Stomach (tissue), 9 donors: ENCODE measurements around the gene TEDC2. TPM values are rescaled to one million over a fixed set of nuclear protein-coding genes. Genes with fewer than 3 reads are reported as not detected.
"Not testable (repeated sequence)": the region's sequence is repeated elsewhere in the genome, so short reads cannot be mapped to it uniquely, and the experiment has no call there.

Experiments used
- DNase-seq, 2 donors: peaks; one replicate each; pipeline versions ENCODE4 v3.0.0 to v3.0.0-alpha.2; 2013 to 2019
- H3K27ac ChIP-seq, 5 donors: fragments of 200-600 bp in 4 of 5; sonication (generic) in 4 of 5; one replicate each; pipeline ENCODE4 v1.5.1; 2013 to 2019; ENCODE audit warnings: mild to moderate bottlenecking in 1 of 5, moderate library complexity in 1 of 5
- H3K27me3 ChIP-seq, 3 donors: fragments of 200-600 bp; sonication (generic); one replicate each; pipeline ENCODE4 v1.5.1; 2017 to 2019; ENCODE audit warnings: mixed run types in 1 of 3
- H3K36me3 ChIP-seq, 4 donors: fragments of 200-600 bp; sonication (generic); 1 replicate in 3 of 4; 2 replicates in 1 of 4; pipeline ENCODE4 v1.5.1; 2016 to 2019
- H3K4me1 ChIP-seq, 4 donors: fragments of 200-600 bp; sonication (generic); one replicate each; pipeline ENCODE4 v1.5.1; 2016 to 2019
- H3K4me3 ChIP-seq, 4 donors: fragments of 200-600 bp; sonication (generic) in 3 of 4; one replicate each; pipeline ENCODE4 v1.5.1; 2016 to 2019; ENCODE audit warnings: mild to moderate bottlenecking in 1 of 4
- H3K9me3 ChIP-seq, 4 donors: fragments of 200-600 bp; sonication (generic); one replicate each; pipeline ENCODE4 v1.5.1; 2016 to 2019
- EP300 ChIP-seq: sonication (generic); formaldehyde crosslinking; IDR thresholded peaks from one replicate; pipeline ENCODE4 v1.6.1; 2017; ENCODE audit warnings: antibody characterized with exemption
- POLR2A ChIP-seq, 4 donors: fragments of 450-650 bp; IDR thresholded peaks; one replicate each; pipeline ENCODE4 v1.6.1; 2016; ENCODE audit warnings: antibody characterized with exemption in 4 of 4, control low read depth in 2 of 4, mild to moderate bottlenecking in 1 of 4, moderate library complexity in 1 of 4
- POLR2AphosphoS5 ChIP-seq, 3 donors: sonication (generic); formaldehyde crosslinking; IDR thresholded peaks; one replicate each; pipeline ENCODE4 v1.6.1; 2016; ENCODE audit warnings: antibody characterized with exemption in 3 of 3
- WGBS, 5 donors: extraction: QIAGEN DNeasy Blood & Tissue Kit in 3 of 5; methylation state at CpG; one replicate each; pipeline versions ENCODE4 v1.1.5 to v1.1.7; 2013 to 2018; 5-methylcytosine and 5-hydroxymethylcytosine counted together
- intact Hi-C: fragments of 100-400 bp; cut with DNase I; formaldehyde crosslinking; loops from one replicate; pipeline ENCODE4 v1.15.1; 2023; ENCODE audit warnings: low total_unique reads
- polyA plus RNA-seq, 3 donors: library from polyadenylated mRNA; stranded (reverse); fragments of 200-250 nt; gene quantifications; one replicate each; pipeline ENCODE4 v1.2.3, GENCODE V29; 2013
- total RNA-seq, 5 donors: library from RNA; depleted of rRNA; stranded (reverse); fragments of >200 nt; gene quantifications; one replicate each; pipeline versions ENCODE4 v1.1.0 to v1.2.3, GENCODE V29; 2014 to 2016
- TF ChIP-seq, protein P1 (sequence below), 7 experiments: fragments of 450-650 bp in 4 of 7; fragments of 200-600 bp in 3 of 7; sonication (generic) in 3 of 7; IDR thresholded peaks; one replicate each; pipeline ENCODE4 v1.5.1; 2016 to 2019; ENCODE audit warnings: antibody characterized with exemption in 7 of 7, control low read depth in 2 of 7, mild to moderate bottlenecking in 1 of 7
- donor health status: healthy with polysubstance abuse.
- donor health status: Bipolar disorder and iron deficiency.
- donor health status: healthy.

Gene TEDC2
- total and polyA plus RNA-seq, 8 donors = 1.3 to 3.8 (median 2.7) TPM; not detected in 3

DNA sequence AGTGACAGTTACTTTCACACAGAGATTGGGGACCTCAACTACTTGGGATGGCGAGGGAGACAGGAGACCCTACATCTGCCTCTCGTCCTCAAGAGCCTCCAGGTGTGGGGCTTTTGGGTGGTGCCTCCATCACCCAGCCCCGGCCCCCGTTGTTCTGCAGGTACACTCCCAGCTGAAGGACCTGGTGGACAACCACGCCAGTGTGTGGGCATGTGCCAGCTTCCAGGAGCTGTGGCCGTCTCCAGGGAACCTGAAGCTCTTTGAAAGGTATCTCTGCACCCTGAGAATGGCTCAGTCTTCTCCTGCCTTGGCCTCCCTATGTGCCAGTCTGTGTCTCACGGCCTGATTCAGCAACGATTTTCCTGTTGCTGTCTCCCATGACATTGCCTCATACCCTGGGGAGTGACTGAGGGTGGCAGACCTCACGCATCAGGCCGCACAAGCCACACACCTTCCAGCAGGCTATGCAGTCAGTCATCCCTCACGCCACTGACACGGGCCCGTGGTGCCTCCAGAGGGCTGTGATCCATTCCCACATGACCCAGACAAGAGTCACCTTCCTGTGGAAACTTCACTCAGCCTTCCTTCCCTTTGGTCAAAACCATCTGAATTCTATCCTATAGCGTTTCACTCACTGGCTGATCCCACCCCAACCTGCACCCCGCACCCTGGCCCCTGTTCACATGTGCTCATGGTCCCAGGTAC, 27.0 kb upstream of the TEDC2 start:
- H3K4me3 ChIP-seq = no peak overlapping the region
- H3K36me3 ChIP-seq = peaks cover 4 to 39% (median 32%) of the 10 kb centered on the region in 4 donors
- H3K9me3 ChIP-seq = no peaks in the 10 kb centered on the region
- H3K27ac ChIP-seq = no peak overlapping the region
- intact Hi-C loops = no loop called here
- WGBS, 5 donors = 95 to 97% (median 96%) methylated on average over 13 to 15 of the region's 15 CpGs
- H3K4me1 ChIP-seq = peaks cover 12 to 27% (median 19%) of the 10 kb centered on the region in 4 donors
- TF ChIP-seq EP300 (no peak), POLR2A (IDR thresholded peaks at IDR 0.05) (no peak), POLR2AphosphoS5 (IDR thresholded peaks at IDR 0.05) (no peak)
- TF ChIP-seq, protein P1, sequence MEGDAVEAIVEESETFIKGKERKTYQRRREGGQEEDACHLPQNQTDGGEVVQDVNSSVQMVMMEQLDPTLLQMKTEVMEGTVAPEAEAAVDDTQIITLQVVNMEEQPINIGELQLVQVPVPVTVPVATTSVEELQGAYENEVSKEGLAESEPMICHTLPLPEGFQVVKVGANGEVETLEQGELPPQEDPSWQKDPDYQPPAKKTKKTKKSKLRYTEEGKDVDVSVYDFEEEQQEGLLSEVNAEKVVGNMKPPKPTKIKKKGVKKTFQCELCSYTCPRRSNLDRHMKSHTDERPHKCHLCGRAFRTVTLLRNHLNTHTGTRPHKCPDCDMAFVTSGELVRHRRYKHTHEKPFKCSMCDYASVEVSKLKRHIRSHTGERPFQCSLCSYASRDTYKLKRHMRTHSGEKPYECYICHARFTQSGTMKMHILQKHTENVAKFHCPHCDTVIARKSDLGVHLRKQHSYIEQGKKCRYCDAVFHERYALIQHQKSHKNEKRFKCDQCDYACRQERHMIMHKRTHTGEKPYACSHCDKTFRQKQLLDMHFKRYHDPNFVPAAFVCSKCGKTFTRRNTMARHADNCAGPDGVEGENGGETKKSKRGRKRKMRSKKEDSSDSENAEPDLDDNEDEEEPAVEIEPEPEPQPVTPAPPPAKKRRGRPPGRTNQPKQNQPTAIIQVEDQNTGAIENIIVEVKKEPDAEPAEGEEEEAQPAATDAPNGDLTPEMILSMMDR (IDR thresholded peaks at IDR 0.05) = no peak
- no peak for DNase-seq
- H3K27me3 ChIP-seq = no peaks in the 10 kb centered on the region

DNA sequence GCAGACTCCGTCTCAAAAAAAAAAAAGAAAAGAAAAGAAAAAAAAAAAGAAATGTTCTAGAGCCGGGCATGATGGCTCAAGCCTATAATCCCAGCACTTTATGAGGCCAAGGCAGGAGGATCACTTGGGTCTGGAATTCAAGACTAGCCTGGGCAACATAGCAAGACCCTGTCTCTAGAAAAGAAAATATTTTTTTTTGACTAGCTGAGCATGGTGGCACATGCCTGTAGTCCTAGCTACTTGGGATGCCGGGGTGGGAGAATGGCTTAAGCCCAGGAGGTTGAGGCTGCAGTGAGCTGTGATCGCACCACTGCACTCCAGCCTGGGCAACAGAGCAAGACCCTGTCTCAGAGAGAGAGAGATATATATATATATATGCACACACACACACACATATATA, 24.7 kb upstream of the TEDC2 start:
- intact Hi-C loops, H3K4me3 ChIP-seq, H3K27ac ChIP-seq, H3K27me3 ChIP-seq, H3K9me3 ChIP-seq, DNase-seq: not testable (repeated sequence)
- Histone ChIP-seq H3K4me1 (peaks cover 5 to 11% (median 5%) of the 10 kb centered on the region in 4 donors), H3K36me3 (peaks cover 4 to 60% (median 43%) of the 10 kb centered on the region in 4 donors)
- 94 to 100% (median 97%) methylated on average over 3 to 4 of the region's 4 CpGs for WGBS, 5 donors

DNA sequence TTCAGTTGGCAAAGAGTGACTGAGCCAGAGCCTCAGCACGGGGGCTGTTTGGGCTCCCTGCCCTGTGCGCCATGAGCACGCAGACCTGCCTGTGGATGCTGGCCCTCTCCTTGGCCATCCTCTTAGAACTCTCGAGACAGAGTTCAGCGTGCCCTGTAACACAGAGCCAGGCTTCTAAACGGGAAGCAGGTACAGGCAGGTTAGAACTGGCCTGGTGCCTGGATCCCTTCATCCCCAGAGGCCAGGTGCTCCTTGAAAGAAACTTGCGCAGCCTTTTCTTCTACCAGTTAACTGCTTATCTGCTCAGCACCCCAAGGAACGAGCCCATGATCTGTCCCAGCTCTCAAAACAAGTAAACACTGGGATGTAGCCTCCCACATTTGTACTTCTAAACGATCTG, 23.8 kb upstream of the TEDC2 start:
- Histone ChIP-seq H3K4me3 (no peak overlapping the region), H3K36me3 (peaks cover 4 to 65% (median 43%) of the 10 kb centered on the region in 4 donors), H3K4me1 (peaks cover 0 to 2% (median 0%) of the 10 kb centered on the region in 4 donors), H3K9me3 (no peaks in the 10 kb centered on the region), H3K27me3 (no peaks in the 10 kb centered on the region), H3K27ac (no peak overlapping the region)
- no peak for DNase-seq
- 85 to 96% (median 94%) methylated on average over 9 of the region's 9 CpGs for WGBS, 5 donors
- no peak for TF ChIP-seq POLR2A (IDR thresholded peaks at IDR 0.05)
- TF ChIP-seq, protein P1 (IDR thresholded peaks at IDR 0.05) = no peak
- intact Hi-C loops = no loop called here

- H3K9me3 ChIP-seq = no peaks in the 10 kb centered on the region
- H3K4me1 ChIP-seq = no peaks in the 10 kb centered on the region
- no peaks in the 10 kb centered on the region for H3K27me3 ChIP-seq
- H3K4me3 ChIP-seq = no peak overlapping the region
- H3K36me3 ChIP-seq = peaks cover 2 to 61% (median 43%) of the 10 kb centered on the region in 4 donors
- DNase-seq = no peak
- H3K27ac ChIP-seq = no peak overlapping the region
- no peak for TF ChIP-seq EP300
- no peak for TF ChIP-seq POLR2A (IDR thresholded peaks at IDR 0.05)
- TF ChIP-seq, protein P1 (IDR thresholded peaks at IDR 0.05) = no peak
- no peak for TF ChIP-seq POLR2AphosphoS5 (IDR thresholded peaks at IDR 0.05)
- WGBS, 5 donors = 95 to 97% (median 97%) methylated on average over 22 to 24 of the region's 24 CpGs
- intact Hi-C loops = no loop called here
Observed at GRCh38 chr16:2437032-2437790, 22.7 kb upstream of the TEDC2 start.
